ENCODE data around the gene NFATC1.

The NFATC1 gene

DNA sequence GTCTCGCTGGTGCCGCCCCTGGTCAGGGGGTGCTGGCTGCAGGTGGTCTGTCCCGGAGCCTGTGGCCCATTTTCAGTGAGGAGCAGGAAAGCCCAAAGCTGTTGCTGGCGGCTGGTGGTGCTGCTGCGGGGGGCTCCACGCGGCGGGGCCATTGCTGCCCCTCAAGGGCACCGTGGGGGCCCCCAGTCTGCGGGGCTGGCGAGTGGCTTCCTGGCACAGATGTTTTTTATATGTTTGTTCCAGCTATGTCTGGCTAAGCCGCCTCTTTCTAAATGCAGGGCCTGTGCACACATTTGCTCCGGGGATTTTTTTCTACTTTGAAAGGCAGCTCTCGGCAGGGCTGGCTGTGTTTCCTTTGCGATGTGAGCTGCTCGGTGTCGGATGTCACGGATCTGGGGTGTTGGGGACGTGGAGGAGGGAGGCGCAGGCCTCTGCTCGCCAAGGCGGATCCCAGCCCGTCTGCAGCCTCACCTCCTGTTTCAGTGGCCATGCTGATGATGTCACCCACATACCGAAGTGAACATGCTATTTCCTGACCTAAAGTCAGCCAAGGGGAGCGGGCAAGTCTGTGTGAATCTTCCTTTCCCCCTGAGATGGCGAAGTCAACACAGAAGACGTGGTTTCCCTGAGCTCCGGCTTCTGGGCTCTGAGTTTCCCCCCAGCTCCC, 171.9 kb downstream of the NFATC1 start:
- DNase-seq (ENCODE audit: low read depth in 1 of 2, low spot score in 1 of 2), result no peak

GRCh38 chr18:79568543-79569205, 172.9 kb downstream of the NFATC1 start:
- DNase-seq (ENCODE audit: low read depth in 1 of 2, low spot score in 1 of 2), result no peak

GRCh38 chr18:79569720-79570119, 174.0 kb downstream of the NFATC1 start:
- no peak for DNase-seq (ENCODE audit: low read depth in 1 of 2, low spot score in 1 of 2)

DNA sequence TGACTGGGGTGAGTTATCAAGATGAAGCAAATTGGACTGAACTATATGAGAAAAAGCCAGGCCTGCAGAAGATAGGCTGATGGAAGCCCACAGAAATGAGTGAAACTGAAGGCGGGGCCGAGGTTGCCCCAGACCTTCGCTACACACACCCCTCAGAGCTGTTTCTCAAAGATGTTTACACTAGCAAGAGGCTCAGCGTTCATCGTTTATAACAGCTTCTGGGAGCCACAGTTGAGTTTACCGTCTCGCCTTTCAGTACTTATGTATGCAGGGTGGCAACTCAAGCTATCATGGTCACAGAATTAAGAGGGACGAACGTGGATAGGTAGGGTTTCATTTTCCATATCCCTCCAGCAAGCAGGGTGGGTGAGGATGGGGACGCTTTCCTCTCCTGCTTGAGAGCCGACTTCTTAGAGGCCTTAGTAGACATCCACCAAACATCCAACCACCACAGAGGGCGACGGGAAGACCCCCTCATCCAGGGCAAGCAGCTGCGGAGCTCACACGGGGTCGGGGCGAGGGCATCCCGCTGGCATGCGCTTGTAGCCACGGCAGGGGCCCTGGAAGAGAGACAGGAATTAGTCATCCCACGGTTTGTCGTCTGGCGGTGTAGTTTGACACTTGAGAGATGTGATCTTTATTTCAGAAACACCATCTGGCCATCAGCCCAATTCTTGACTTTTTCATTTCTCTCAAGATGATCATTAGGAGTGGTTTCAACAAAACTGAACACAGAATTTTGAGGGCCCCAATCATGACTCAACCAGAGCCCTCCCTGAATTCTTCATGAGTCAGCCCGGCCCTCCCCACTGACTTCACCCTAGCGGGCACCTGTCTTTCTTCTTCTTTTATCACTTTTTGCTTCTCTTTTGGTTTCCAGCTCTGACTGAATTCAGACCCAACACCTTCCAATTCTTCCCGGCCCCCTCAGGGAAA, 174.8 kb downstream of the NFATC1 start:
- no peak for DNase-seq (ENCODE audit: low read depth in 1 of 2, low spot score in 1 of 2)

DNA sequence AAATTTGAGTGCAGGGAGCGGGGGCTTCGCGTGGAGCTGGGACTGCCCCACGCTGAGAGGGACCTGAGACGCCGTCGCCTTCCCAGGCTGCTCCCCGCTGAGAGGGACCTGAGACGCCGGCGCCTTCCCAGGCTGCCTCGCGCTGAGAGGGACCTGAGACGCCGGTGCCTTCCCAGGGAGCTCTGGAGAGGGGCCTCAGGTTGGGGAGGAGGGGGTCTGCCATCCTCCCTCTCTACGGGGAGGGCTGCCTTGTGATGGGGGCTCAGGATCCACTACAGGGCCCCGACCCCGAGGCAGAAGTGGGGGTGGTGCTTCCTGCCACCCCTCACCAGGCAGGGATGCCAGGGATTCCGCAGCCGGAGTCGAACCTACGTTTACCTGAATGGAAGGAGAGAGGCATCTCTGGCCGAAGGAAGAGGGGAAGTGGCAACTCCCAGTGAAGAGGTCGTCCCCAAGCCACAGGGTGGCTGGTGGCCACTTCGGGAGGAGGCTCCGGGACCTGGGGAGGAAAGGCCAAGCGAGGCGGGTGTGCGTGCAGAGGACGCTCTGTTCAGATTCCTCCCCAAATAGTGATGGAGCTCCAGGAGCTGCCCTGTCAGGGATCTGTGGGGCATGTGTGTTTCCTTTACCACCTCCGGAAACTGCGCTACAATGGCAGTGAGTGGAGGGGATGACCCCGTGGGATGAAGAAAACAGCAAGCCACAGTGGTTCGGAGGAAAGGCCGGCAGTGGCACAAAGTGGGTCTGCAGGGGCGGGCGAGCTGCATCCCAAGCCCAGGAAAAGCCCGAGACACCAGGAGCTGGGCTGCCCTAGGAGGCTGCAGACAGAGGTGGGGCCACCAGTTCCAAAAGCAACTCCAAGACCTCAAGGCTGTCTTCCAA, 175.7 kb downstream of the NFATC1 start:
- no peak for DNase-seq (ENCODE audit: low read depth in 1 of 2, low spot score in 1 of 2)

DNA sequence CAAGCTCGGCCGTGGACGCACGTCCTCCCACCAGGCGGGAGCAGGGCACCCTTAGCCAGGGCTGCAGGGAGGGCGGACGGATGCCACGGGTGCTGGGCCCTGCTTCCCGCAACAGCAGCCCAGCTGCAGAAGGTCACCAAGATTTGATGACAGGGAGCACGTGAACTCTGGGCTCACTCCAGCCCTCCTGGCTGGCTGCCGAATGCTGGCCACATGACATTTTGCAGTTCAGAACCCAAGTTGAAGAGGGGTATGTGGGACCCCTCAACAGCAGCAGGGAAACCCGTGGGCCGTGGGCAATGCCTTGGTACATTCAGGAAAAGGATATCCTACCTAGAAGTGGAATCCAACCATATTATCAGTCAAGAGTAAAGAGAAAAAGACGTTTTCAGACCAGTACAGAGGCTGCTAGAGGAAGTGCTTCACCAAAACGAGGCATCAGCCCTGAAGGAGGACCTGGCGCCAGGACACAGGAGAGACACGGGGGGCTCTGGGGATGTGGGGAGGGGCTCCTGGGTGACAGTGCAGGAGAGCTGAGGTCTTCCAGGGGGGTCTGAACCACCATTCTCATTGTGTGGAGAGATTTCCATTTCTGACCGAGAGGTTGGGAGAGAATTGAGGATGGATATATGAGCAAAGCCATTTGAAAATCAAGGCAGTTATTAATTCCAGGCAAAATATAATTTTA, 176.5 kb downstream of the NFATC1 start:
- DNase-seq (ENCODE audit: low read depth in 1 of 2, low spot score in 1 of 2), result no peak

DNA sequence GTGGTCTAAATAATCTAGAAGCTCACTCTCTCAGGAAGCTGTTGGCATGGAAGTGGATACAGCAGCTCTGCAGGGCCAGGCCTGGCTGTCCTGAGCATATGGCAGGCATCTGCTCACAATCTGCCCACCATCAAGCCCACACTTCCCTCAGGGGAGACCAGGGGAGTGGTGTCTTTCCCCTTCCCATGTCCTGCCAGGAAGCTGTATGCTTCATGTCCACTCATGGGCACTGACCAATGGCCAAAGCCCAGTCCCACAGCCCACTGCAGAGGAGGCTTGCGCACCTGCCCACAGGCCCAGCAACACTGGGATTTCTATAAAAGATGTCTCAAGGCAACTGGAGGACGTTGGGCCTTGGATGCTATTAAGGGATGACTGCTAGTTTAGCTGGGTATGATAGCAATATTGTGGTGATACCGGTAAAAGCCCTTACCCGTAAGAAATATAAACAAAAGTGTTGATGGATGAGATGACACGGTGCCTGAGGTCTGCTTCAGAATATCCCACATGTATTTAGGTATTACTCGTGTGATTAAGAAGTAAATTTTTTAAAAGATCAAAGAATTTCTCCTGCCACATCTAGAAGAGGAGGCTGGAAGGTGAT, 177.2 kb downstream of the NFATC1 start:
- no peak for DNase-seq (ENCODE audit: low read depth in 1 of 2, low spot score in 1 of 2)

DNA sequence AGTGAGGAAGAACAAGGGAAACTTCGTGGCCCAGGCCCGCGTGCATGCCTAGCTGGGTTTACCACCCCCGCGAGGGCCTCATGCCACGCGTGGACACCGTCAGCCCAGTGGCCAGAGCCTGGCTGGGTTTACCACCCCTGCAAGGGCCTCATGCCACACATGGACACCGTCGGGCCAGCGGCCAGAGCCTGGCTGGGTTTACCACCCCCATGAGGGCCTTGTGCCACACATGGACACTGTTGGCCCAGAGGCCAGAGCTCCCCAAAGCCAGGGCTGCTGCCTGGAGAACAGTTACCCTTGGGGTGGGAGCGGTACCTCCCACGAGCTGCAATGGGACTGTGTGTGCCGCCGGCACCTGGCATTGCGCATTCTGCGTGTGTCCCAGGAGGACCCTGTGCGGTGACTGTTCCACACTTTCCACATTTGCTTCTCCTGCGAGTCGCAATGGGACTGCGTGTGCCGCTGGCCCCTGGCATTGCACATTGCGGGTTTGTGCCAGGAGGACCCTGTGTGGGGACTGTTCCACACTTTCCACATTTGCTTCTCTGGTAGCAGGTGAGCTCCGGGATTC, 178.3 kb downstream of the NFATC1 start:
- no peak for DNase-seq (ENCODE audit: low read depth in 1 of 2, low spot score in 1 of 2)

GRCh38 chr18:79574938-79575525, 179.3 kb downstream of the NFATC1 start:
- no peak for DNase-seq (ENCODE audit: low read depth in 1 of 2, low spot score in 1 of 2)

DNA sequence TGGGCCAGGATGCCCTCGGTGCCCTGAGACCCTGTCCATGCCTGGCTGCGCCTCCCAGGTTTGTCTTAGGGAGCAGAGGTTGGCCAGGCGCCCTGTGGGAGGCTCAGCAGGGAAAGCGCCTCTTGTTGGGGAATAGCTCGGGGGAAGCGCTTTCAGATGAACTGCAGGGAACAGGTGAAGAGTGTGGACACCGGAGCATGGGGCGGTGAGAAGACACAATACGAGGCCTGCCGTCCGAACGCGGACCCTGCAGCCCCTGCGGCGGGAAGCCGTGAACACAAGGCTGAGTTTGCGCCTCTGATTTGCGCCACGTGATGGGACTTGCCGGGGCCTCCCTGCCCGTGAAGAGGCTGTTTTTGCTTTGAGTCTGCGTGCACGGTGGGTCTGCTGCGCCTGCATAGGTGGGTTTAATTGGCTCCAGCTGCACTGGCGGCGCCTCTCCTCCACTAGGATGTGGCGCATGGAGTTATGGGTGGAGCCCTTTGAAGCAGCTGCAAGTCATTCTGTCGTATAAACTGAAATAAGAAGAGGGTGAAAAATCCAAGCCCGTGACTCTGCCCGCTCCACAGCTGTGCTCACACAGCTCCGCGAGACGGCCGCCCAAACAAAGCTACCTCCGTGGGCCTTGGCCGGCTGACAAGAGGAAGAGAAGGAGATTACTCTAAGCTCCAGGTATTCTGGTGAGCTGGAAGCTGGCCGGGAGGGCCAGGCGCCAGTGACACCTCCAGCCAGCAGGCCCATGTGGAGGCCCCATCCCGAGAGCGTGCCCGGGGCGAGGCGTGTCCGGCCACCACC, 180.4 kb downstream of the NFATC1 start:
- no peak for DNase-seq (ENCODE audit: low read depth in 1 of 2, low spot score in 1 of 2)

DNA sequence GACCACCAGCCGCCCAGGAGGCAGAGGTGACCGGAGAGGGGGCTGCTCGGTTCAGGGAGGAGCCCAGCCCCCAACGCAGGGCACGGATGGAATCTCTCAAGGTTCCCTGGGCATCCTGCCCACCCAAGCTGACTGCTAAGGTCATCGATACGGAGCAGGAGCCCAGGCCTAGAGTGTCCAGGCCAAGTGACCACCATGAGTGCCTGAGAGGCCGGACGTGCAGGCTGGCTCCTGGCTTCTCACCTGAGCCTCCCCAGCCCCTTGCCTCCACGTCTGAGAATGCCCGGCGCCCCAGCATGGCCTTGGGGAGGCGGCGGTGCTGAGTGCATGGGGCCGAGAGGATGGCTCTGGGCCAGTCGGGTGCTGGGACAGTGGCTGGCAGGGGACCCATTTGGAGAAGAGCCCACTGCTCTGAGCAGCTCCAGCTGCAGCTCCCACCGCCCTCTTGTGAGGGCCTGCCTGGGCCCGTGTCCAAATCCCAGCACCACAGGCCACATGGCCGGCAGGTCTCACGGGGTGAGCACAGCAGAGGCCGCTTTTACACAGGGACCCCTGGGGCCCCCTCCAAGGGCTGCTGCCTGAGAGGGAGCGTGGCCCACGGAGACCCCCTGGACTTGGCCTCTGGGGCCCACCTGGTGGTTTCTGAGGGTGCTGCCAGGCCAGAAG, 181.1 kb downstream of the NFATC1 start:
- DNase-seq (ENCODE audit: low read depth in 1 of 2, low spot score in 1 of 2), result no peak

DNA sequence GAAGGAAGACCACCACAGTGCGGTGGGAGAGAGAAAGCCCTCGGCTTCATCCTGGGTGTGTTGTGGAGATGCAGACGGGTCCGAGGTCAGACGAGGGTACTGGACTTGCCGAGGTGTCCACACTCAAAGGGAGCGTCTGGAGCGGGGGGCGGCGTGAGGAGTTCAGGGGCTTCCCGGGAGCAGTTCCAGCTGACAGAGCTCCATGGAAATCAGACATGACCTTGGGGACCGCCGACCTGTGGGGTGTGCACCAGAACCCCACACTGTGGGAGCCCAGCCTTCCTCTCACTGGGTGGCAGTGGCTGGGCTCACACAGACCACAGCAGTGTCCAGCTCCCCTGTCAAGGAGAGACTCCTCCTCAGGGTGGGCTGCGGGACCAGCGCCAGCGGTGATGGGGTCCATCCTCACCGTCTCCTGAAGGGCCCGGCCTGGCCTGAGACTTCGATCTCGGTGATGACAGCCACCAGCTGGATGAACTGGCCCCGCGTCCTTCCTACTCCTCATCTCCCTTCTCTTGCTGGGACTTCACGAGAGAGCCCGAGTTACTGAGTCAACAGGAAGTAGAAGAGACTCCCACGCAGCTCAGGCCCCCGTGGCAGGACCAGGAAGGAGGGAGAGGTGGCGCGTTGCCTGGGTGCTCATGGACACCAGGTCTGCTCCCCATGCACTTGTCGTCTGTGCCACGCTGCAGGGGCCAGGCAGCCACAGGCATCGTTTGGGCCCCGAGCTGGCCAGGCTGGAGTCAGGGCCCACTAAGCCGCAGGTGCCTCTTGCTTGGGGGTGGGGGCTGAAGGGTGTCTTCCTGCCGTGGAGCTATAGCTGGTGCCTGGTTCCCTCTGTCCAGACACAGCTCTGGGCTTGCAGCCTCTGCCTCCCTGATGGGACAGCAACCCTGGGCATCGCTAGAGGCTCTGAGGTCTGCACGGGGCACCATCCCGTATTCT, 182.0 kb downstream of the NFATC1 start:
- DNase-seq (ENCODE audit: low read depth in 1 of 2, low spot score in 1 of 2), result no peak

DNA sequence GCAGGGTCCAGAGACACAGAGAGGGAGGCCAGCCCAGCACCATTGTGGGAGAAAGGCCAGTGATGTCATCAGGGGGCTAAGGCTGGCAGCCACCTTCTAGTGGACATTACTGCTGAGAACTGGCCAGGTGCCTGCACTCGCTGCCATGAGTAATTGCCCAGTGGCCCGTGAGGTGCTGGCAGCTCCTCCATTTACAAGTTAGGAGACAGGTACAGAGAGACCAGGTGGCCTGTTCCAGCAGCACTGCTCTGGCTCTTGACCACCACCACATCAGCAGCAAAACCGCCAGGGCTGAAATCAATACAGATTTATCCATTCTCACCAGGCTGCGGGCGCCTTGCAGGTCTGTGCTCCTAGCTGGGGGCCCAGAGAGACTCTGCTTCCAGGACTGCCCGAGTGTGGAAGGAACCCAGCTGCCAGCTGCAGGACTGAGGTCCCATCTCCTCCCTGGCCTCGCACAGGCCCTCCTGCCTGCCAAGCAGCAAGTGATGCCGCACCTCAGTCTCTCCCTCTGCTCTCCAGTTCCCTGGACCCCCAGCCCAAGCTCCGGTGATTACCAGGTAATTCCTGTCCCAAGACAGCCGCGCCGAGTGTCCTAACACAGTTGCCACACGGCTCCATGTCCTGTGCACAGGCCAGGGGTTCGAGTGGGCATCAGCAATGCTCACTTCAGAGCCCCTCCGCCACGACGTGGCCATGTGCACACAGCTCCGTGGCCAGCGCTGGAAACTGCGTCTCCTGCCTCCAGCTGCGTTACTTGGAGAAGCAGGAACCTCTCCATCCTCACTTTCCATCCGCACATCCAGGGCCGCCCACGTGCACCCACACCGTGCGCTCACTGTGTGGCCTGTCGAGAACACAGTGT, 182.9 kb downstream of the NFATC1 start:
- DNase-seq (ENCODE audit: low read depth in 1 of 2, low spot score in 1 of 2), result no peak

All from stimulated activated CD4-positive, alpha-beta T cell treated with anti-CD3 and anti-CD28 coated beads, Interleukin-15, amount 100 ng/mL, for 1 hour (primary cell).